Thoracic aorta (tissue), 2 donors: ENCODE measurements around the gene SMIM8. TPM values are rescaled to one million over a fixed set of nuclear protein-coding genes. Genes with fewer than 3 reads are reported as not detected.

Source experiments
- ATAC-seq: fragments of 150-250 bp; one replicate; pipeline ENCODE4 v1.8.0; 2017; ENCODE audit warnings: low read depth; ENCODE audit not compliant: insufficient number of reproducible peaks, low FRiP score
- DNase-seq: peaks from one replicate; pipeline ENCODE4 v3.0.0-alpha.2; 2020; ENCODE audit warnings: low spot score
- H3K27ac ChIP-seq, 2 donors: fragments of 200-600 bp; sonication (generic); 1 replicate in 1 of 2; 2 replicates in 1 of 2; pipeline ENCODE4 v1.5.1; 2016; ENCODE audit warnings: mild to moderate bottlenecking in 2 of 2, moderate library complexity in 2 of 2
- H3K27me3 ChIP-seq: fragments of 200-600 bp; sonication (generic); replicated peaks from 2 replicates; pipeline ENCODE4 v1.6.0; 2016; ENCODE audit warnings: mild to moderate bottlenecking; ENCODE audit not compliant: insufficient read depth
- H3K36me3 ChIP-seq: fragments of 200-600 bp; sonication (generic); one replicate; pipeline ENCODE4 v1.5.1; 2016
- H3K4me1 ChIP-seq, 2 donors: fragments of 200-600 bp; sonication (generic); 1 replicate in 1 of 2; 2 replicates in 1 of 2; pipeline versions ENCODE4 v1.5.1 to v1.6.0; 2016; ENCODE audit warnings: low read depth in 2 of 2, mild to moderate bottlenecking in 1 of 2; ENCODE audit not compliant: control insufficient read depth in 1 of 2
- H3K4me3 ChIP-seq: fragments of 200-600 bp; sonication (generic); 2 replicates; pipeline ENCODE4 v1.5.1; 2016; ENCODE audit warnings: mild to moderate bottlenecking
- H3K9me3 ChIP-seq: fragments of 200-600 bp; sonication (generic); 2 replicates; pipeline ENCODE4 v1.5.1; 2016
- CTCF ChIP-seq: fragments of 200-600 bp; sonication (generic); IDR thresholded peaks from one replicate; pipeline ENCODE4 v1.5.1; 2019; ENCODE audit warnings: antibody characterized with exemption
- total RNA-seq, 2 donors: library from RNA; depleted of rRNA; stranded (reverse); fragments of >200 nt; gene quantifications; one replicate each; pipeline versions ENCODE4 v1.1.0 to v1.2.3, GENCODE V29; 2016

The SMIM8 gene
- total RNA-seq, 2 donors from 2014 or later = 4.3 to 9.0 TPM

- ATAC-seq (no peak), DNase-seq (no peak)
- Histone ChIP-seq H3K27ac (no peak overlapping the region), H3K9me3 (no peaks in the 10 kb centered on the region), H3K27me3 (no peaks in the 10 kb centered on the region), H3K36me3 (no peaks in the 10 kb centered on the region), H3K4me3 (no peak overlapping the region), H3K4me1 (no peaks in the 10 kb centered on the region)
- TF ChIP-seq CTCF = no peak
These were observed 43.2 kb upstream of the SMIM8 start for GRCh38 chr6:87279196-87279595.

- no peaks in the 10 kb centered on the region for H3K36me3 ChIP-seq
- ATAC-seq = no peak
These were observed 41.0 kb upstream of the SMIM8 start for GRCh38 chr6:87281426-87281825.

GRCh38 chr6:87282743-87283142 lies 39.6 kb upstream of the SMIM8 start:
- no peaks in the 10 kb centered on the region for H3K27me3 ChIP-seq
- H3K36me3 ChIP-seq = no peaks in the 10 kb centered on the region
- no peak overlapping the region for H3K27ac ChIP-seq
- no peaks in the 10 kb centered on the region for H3K9me3 ChIP-seq
- ATAC-seq (no peak), DNase-seq (no peak)
- H3K4me3 ChIP-seq = no peak overlapping the region
- no peaks in the 10 kb centered on the region for H3K4me1 ChIP-seq
- no peak for TF ChIP-seq CTCF

More at GRCh38 chr6:87281426-87281825, 41.0 kb upstream of the SMIM8 start:
- Histone ChIP-seq H3K27me3 (no peaks in the 10 kb centered on the region), H3K4me1 (no peaks in the 10 kb centered on the region), H3K27ac (no peak overlapping the region), H3K4me3 (no peak overlapping the region), H3K9me3 (no peaks in the 10 kb centered on the region)
- TF ChIP-seq CTCF = no peak
- DNase-seq = no peak

DNA sequence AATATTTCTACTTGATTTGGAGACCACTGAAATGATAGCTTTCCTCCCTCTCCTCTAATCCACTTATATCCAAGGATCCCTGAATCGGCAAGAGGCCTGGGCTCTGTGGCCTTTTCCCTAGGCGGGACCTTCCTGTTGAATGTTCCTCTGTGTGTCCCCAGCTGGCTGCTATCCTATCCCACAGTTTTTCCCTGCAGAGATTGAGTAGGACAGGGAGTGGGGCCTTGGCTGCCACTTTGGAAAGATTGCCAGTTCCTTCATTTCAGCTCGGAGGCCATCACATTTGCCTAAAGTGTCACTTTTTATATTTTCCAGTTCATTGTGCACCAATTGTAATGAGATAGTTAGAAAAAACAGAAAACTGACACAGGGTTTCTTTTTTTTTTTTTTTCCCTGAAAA lies 38.9 kb upstream of the SMIM8 start:
- Histone ChIP-seq H3K27ac (no peak overlapping the region), H3K27me3 (no peaks in the 10 kb centered on the region), H3K4me1 (no peaks in the 10 kb centered on the region), H3K4me3 (no peak overlapping the region), H3K9me3 (no peaks in the 10 kb centered on the region), H3K36me3 (no peaks in the 10 kb centered on the region)
- no peak for ATAC-seq
- DNase-seq = no peak
- TF ChIP-seq CTCF = no peak

DNA sequence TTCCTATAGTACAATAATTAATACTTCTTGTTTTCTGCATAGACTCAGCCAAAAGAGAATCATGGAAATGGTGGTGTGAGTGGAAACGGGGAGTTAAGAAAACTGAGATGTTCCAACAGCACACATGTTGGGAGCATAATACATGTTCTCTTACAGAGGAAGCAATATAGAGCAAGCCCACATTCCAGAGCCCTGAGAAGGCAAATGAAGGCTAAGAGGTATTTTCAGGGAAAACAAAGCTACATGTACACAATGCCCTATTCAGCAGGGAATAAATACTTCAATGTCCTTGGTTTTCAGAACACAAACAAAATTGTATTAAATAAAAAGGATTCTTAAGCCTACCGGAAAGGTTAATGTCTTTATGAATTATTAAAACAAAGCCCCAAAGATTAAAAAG lies 35.1 kb upstream of the SMIM8 start:
- Histone ChIP-seq H3K27ac (no peak overlapping the region), H3K36me3 (no peaks in the 10 kb centered on the region), H3K9me3 (no peaks in the 10 kb centered on the region), H3K4me3 (no peak overlapping the region), H3K27me3 (no peaks in the 10 kb centered on the region), H3K4me1 (no peaks in the 10 kb centered on the region)
- ATAC-seq (no peak), DNase-seq (no peak)
- no peak for TF ChIP-seq CTCF
